Keratinocyte (primary cell): ENCODE data around the gene ALG3. TPM values are rescaled to one million over a fixed set of nuclear protein-coding genes. Genes with fewer than 3 reads are reported as not detected.
A peak's percentile ranks its signal among the peaks of the same experiment; 100 is the strongest.

Experiments used
- DNase-seq: peaks from one replicate; pipeline ENCODE4 v3.0.0-alpha.2; 2011; ENCODE audit warnings: low read depth, missing footprints, low spot score
- FAIRE-seq: peaks from 2 replicates; lab custom pipeline; 2011; peaks lifted over from hg19 to GRCh38; lab: Jason Lieb, UNC
- H2AFZ ChIP-seq: 2 replicates; pipeline ENCODE4 v1.6.0; 2012; ENCODE audit warnings: low read length, control low read depth, inconsistent platforms; ENCODE audit not compliant: control insufficient read depth
- H3K27ac ChIP-seq: 2 replicates; pipeline ENCODE4 v1.5.1; 2011; ENCODE audit warnings: low read length; ENCODE audit not compliant: control insufficient read depth, insufficient read depth
- H3K27me3 ChIP-seq: 3 replicates; pipeline ENCODE4 v1.6.0; 2011; ENCODE audit warnings: low read length; ENCODE audit not compliant: control insufficient read depth, insufficient read depth; ENCODE audit errors: extremely low read depth
- H3K36me3 ChIP-seq, 2 experiments: 2 replicates in 1 of 2; 3 replicates in 1 of 2; pipeline ENCODE4 v1.5.1; 2011; ENCODE audit warnings: low read length in 2 of 2, mild to moderate bottlenecking in 1 of 2; ENCODE audit not compliant: control insufficient read depth in 2 of 2, insufficient read depth in 2 of 2; ENCODE audit errors: extremely low read depth in 1 of 2
- H3K4me1 ChIP-seq: 3 replicates; pipeline ENCODE4 v1.5.1; 2011; ENCODE audit warnings: low read length; ENCODE audit not compliant: control insufficient read depth, insufficient read depth; ENCODE audit errors: extremely low read depth
- H3K4me2 ChIP-seq: 3 replicates; pipeline ENCODE4 v1.6.0; 2011; ENCODE audit warnings: low read depth, low read length; ENCODE audit not compliant: control insufficient read depth, insufficient read depth; ENCODE audit errors: extremely low read depth
- H3K4me3 ChIP-seq, 3 experiments: fragments of 200-600 bp in 1 of 3; sonication (generic) in 1 of 3; 2 replicates in 2 of 3; 3 replicates in 1 of 3; pipeline ENCODE4 v1.5.1; 2011 to 2016; ENCODE audit warnings: low read length in 3 of 3, mild to moderate bottlenecking in 3 of 3, control low read depth in 2 of 3, inconsistent platforms in 1 of 3, low read depth in 1 of 3, mixed read lengths in 1 of 3, mixed run types in 1 of 3, moderate library complexity in 1 of 3; ENCODE audit not compliant: control insufficient read depth in 2 of 3, insufficient read depth in 2 of 3; ENCODE audit errors: extremely low read depth in 1 of 3
- H3K79me2 ChIP-seq: 2 replicates; pipeline ENCODE4 v1.6.0; 2012; ENCODE audit warnings: low read length; ENCODE audit not compliant: control insufficient read depth, insufficient read depth
- H3K9ac ChIP-seq: 3 replicates; pipeline ENCODE4 v1.6.0; 2011; ENCODE audit warnings: low read length; ENCODE audit not compliant: control insufficient read depth, insufficient read depth; ENCODE audit errors: extremely low read depth
- H3K9me1 ChIP-seq: 3 replicates; pipeline ENCODE4 v1.6.0; 2011; ENCODE audit warnings: low read length; ENCODE audit not compliant: control insufficient read depth, insufficient read depth; ENCODE audit errors: extremely low read depth
- H3K9me3 ChIP-seq: 2 replicates; pipeline ENCODE4 v1.5.1; 2012; ENCODE audit warnings: low read depth, low read length; ENCODE audit not compliant: control insufficient read depth
- H4K20me1 ChIP-seq: 3 replicates; pipeline ENCODE4 v1.6.0; 2011; ENCODE audit warnings: low read length; ENCODE audit not compliant: control insufficient read depth, insufficient read depth; ENCODE audit errors: extremely low read depth
- EZH2 ChIP-seq: IDR thresholded peaks from one replicate; pipeline ENCODE4 v1.6.1; 2012; ENCODE audit warnings: inconsistent platforms, mild to moderate bottlenecking, low read length, moderate library complexity
- dilution Hi-C: fragments of 300-500 bp; cut with MboI; formaldehyde crosslinking; loops from one replicate; pipeline ENCODE4 v1.7.0; 2020; ENCODE audit warnings: low sequenced_read_pairs; ENCODE audit not compliant: extremely low pct_ligation_motif_present
- polyA plus RNA-seq, 5 experiments: library from polyadenylated mRNA; depleted of rRNA in 3 of 5; stranded (reverse) in 3 of 5; stranded (forward) in 1 of 5; unstranded in 1 of 5; fragments of >200 nt; gene quantifications; 1 replicate in 1 of 5; 2 replicates in 3 of 5; 3 replicates in 1 of 5; pipeline versions ENCODE4 v1.2.1 to v1.2.3, GENCODE V29; 2011 to 2012; ENCODE audit warnings: missing spikeins in 2 of 5, low read depth in 1 of 5, low replicate concordance in 1 of 5
- TF ChIP-seq, protein P1 (sequence below), 3 experiments: IDR thresholded peaks in 1 of 3; conservative IDR thresholded peaks in 1 of 3; optimal IDR thresholded peaks in 1 of 3; 2 replicates in 2 of 3; 3 replicates in 1 of 3; pipeline versions ENCODE3 to v1.5.1; 2011; ENCODE audit warnings: low read length in 3 of 3, mild to moderate bottlenecking in 3 of 3, moderate library complexity in 2 of 3, control low read depth in 1 of 3, inconsistent platforms in 1 of 3; ENCODE audit not compliant: insufficient read depth in 2 of 3; ENCODE audit errors: extremely low read depth in 1 of 3

The ALG3 gene
- polyA plus RNA-seq, 1 donor (not counting 4 experiments of a cell fraction or from before 2014, with no cell fraction given) = 48.2 TPM

DNA sequence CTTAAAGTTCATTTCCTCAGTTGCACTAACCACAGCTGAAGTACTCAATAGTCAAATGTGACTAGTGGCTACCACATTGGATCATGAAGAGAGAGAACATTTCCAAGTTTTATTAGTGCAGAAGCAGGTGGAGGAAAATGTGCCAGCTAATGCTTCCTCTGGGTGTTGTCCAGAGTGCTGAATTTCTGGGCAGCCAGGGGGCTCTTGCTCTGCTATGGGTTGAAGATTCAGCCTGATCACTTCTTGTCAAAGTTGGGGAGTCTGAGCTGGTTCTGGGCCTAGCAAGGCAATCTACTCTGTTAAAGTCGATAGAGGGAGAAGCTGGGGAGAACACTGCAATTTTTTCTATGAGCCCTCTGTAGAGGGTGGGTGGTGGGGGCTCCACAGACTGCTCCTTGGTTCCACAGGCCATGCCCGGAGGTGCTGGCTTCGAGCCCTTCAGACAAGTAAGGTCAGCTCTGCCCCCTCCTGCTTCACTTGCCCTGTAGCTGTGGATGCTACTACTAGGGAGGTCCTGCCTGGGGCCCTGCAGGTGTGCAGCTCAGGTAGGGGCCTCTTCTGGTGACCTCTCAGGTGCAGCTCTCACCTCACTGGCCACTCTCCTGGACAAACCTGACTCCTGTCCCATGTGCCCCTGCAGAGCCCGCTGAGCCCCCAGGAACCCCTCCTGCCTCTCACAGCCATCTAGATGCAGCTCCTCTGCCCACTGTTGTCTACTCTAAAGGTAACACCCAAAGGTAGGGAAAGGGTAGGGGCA is 8.2 kb downstream of the ALG3 start:
- Histone ChIP-seq H3K79me2 (peaks cover 2% of the 10 kb centered on the region), H3K4me1 (no peaks in the 10 kb centered on the region), H4K20me1 (no peaks in the 10 kb centered on the region), H3K4me2 (no peak overlapping the region), H3K9me3 (no peaks in the 10 kb centered on the region), H3K9me1 (no peaks in the 10 kb centered on the region), H3K27me3 (no peaks in the 10 kb centered on the region), H3K4me3 (no peak overlapping the region), H2AFZ (no peak overlapping the region), H3K9ac (no peak overlapping the region), H3K36me3 (peaks cover 24% of the 10 kb centered on the region in 2 experiments), H3K27ac (no peak overlapping the region)
- dilution Hi-C loops = no loop called here
- DNase-seq (no peak), FAIRE-seq (peak; percentile 63)
- TF ChIP-seq, protein P1, sequence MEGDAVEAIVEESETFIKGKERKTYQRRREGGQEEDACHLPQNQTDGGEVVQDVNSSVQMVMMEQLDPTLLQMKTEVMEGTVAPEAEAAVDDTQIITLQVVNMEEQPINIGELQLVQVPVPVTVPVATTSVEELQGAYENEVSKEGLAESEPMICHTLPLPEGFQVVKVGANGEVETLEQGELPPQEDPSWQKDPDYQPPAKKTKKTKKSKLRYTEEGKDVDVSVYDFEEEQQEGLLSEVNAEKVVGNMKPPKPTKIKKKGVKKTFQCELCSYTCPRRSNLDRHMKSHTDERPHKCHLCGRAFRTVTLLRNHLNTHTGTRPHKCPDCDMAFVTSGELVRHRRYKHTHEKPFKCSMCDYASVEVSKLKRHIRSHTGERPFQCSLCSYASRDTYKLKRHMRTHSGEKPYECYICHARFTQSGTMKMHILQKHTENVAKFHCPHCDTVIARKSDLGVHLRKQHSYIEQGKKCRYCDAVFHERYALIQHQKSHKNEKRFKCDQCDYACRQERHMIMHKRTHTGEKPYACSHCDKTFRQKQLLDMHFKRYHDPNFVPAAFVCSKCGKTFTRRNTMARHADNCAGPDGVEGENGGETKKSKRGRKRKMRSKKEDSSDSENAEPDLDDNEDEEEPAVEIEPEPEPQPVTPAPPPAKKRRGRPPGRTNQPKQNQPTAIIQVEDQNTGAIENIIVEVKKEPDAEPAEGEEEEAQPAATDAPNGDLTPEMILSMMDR (optimal IDR thresholded peaks at IDR 0.05 in 1 of 3, IDR thresholded peaks at IDR 0.05 in 1 of 3, conservative IDR thresholded peaks at IDR 0.05 in 1 of 3; ENCODE audit: extremely low read depth in 1 of 3, insufficient read depth in 2 of 3, low read length in 3 of 3) = no peak
- no peak for TF ChIP-seq EZH2

DNA sequence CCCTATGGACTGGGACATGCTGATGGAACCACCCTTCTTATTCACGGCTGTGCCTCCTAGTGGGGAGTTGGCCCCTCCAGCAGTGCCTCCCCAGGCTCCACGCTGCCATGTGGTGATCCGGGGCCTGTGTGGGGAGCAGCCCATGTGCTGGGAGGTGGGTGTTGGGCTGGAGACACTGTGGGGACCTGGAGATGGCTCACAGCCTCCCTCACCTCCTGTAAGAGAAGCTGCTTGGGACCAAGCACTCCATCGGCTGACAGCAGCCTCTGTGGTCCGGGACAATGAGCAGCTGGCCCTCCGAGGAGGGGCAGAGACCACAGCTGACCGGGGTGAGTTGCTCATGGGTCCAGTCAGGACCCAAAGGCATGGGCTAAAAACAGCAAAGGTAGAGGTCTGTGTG is 9.1 kb downstream of the ALG3 start:
- no peaks in the 10 kb centered on the region for H3K9me3 ChIP-seq
- dilution Hi-C loops = no loop called here
- no peak for DNase-seq
- no peak overlapping the region for H3K4me2 ChIP-seq
- no peak for FAIRE-seq
- H3K36me3 ChIP-seq = peaks cover 16% of the 10 kb centered on the region in 2 experiments
- H3K27me3 ChIP-seq = no peaks in the 10 kb centered on the region
- H3K9ac ChIP-seq = no peak overlapping the region
- no peak overlapping the region for H3K4me3 ChIP-seq
- no peak overlapping the region for H3K27ac ChIP-seq
- H3K9me1 ChIP-seq = no peaks in the 10 kb centered on the region
- H3K79me2 ChIP-seq = no peaks in the 10 kb centered on the region
- TF ChIP-seq, protein P1 (optimal IDR thresholded peaks at IDR 0.05 in 1 of 3, IDR thresholded peaks at IDR 0.05 in 1 of 3, conservative IDR thresholded peaks at IDR 0.05 in 1 of 3; ENCODE audit: extremely low read depth in 1 of 3, insufficient read depth in 2 of 3, low read length in 3 of 3) = no peak
- no peak for TF ChIP-seq EZH2
- no peak overlapping the region for H2AFZ ChIP-seq
- H3K4me1 ChIP-seq = no peaks in the 10 kb centered on the region
- H4K20me1 ChIP-seq = no peaks in the 10 kb centered on the region
